WERI-Rb-1 (cell line): ENCODE measurements around the gene TMEM132D.

ENCODE experiments used
- DNase-seq: peaks from one replicate; pipeline ENCODE4 v3.0.0-alpha.2; 2020
- H3K27ac ChIP-seq: fragments of 250-450 bp; sonication (Bioruptor Pico); 2 replicates; pipeline ENCODE4 v1.5.1; 2020; ENCODE audit warnings: mild to moderate bottlenecking, moderate library complexity
- H3K27me3 ChIP-seq: fragments of 250-450 bp; sonication (Bioruptor Pico); 2 replicates; pipeline ENCODE4 v1.5.1; 2021; ENCODE audit warnings: mild to moderate bottlenecking, low read depth, moderate library complexity; ENCODE audit not compliant: insufficient read depth, severe bottlenecking
- H3K36me3 ChIP-seq: fragments of 250-450 bp; sonication (Bioruptor Pico); 2 replicates; pipeline ENCODE4 v1.5.1; 2020; ENCODE audit warnings: mild to moderate bottlenecking, moderate library complexity
- H3K4me3 ChIP-seq: 2 replicates; pipeline ENCODE4 v1.5.1; 2011; ENCODE audit warnings: low read depth, mild to moderate bottlenecking, control low read depth, low read length
- H3K9me3 ChIP-seq: fragments of 250-450 bp; sonication (Bioruptor Pico); 2 replicates; pipeline ENCODE4 v1.5.1; 2021; ENCODE audit warnings: mild to moderate bottlenecking, moderate library complexity; ENCODE audit not compliant: severe bottlenecking
- TF ChIP-seq, protein P1 (sequence below): IDR thresholded peaks from 2 replicates; pipeline ENCODE4 v1.5.1; 2011; ENCODE audit warnings: low read depth, mild to moderate bottlenecking, control low read depth, inconsistent platforms, low read length

Gene TMEM132D

GRCh38 chr12:129672110-129672509, 231.7 kb downstream of the TMEM132D start:
- TF ChIP-seq, protein P1, sequence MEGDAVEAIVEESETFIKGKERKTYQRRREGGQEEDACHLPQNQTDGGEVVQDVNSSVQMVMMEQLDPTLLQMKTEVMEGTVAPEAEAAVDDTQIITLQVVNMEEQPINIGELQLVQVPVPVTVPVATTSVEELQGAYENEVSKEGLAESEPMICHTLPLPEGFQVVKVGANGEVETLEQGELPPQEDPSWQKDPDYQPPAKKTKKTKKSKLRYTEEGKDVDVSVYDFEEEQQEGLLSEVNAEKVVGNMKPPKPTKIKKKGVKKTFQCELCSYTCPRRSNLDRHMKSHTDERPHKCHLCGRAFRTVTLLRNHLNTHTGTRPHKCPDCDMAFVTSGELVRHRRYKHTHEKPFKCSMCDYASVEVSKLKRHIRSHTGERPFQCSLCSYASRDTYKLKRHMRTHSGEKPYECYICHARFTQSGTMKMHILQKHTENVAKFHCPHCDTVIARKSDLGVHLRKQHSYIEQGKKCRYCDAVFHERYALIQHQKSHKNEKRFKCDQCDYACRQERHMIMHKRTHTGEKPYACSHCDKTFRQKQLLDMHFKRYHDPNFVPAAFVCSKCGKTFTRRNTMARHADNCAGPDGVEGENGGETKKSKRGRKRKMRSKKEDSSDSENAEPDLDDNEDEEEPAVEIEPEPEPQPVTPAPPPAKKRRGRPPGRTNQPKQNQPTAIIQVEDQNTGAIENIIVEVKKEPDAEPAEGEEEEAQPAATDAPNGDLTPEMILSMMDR: no peak

GRCh38 chr12:129670256-129670920, 233.4 kb downstream of the TMEM132D start:
- TF ChIP-seq, protein P1: no peak
- Histone ChIP-seq H3K9me3 (no peaks in the 10 kb centered on the region), H3K36me3 (no peaks in the 10 kb centered on the region), H3K27ac (no peak overlapping the region), H3K27me3 (no peaks in the 10 kb centered on the region), H3K4me3 (no peak overlapping the region)
- DNase-seq: no peak

More at GRCh38 chr12:129672110-129672509, 231.7 kb downstream of the TMEM132D start:
- Histone ChIP-seq H3K9me3 (no peaks in the 10 kb centered on the region), H3K36me3 (no peaks in the 10 kb centered on the region), H3K4me3 (no peak overlapping the region), H3K27me3 (no peaks in the 10 kb centered on the region), H3K27ac (no peak overlapping the region)
- no peak for DNase-seq

GRCh38 chr12:129665414-129665813, 238.4 kb downstream of the TMEM132D start:
- DNase-seq: no peak
- TF ChIP-seq, protein P1: no peak

DNA sequence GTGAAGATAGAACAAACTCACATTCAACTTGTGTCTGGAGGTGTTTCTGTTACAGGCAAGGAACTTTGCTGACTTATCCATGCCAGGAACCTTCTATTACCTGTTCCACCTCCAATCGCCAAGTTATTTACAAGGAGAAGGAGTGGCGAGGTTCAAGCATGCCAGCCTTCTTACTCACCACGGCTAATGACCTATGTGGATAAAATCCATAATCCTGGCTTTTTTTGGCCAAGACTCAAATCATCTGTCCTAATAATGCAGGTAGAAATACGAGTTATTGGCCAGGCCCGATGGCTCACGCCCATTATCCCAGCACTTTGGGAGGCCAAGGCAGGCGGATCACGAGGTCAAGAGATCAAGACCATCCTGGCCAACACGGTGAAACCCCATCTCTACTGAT, 241.6 kb downstream of the TMEM132D start:
- TF ChIP-seq, protein P1: no peak
- Histone ChIP-seq H3K36me3 (no peaks in the 10 kb centered on the region), H3K4me3 (no peak overlapping the region), H3K27ac (no peak overlapping the region), H3K27me3 (no peaks in the 10 kb centered on the region), H3K9me3 (no peaks in the 10 kb centered on the region)
- DNase-seq: no peak

More at GRCh38 chr12:129665414-129665813, 238.4 kb downstream of the TMEM132D start:
- no peak overlapping the region for H3K4me3 ChIP-seq
- no peak overlapping the region for H3K27ac ChIP-seq
- H3K9me3 ChIP-seq: no peaks in the 10 kb centered on the region
- no peaks in the 10 kb centered on the region for H3K27me3 ChIP-seq
- H3K36me3 ChIP-seq: no peaks in the 10 kb centered on the region

DNA sequence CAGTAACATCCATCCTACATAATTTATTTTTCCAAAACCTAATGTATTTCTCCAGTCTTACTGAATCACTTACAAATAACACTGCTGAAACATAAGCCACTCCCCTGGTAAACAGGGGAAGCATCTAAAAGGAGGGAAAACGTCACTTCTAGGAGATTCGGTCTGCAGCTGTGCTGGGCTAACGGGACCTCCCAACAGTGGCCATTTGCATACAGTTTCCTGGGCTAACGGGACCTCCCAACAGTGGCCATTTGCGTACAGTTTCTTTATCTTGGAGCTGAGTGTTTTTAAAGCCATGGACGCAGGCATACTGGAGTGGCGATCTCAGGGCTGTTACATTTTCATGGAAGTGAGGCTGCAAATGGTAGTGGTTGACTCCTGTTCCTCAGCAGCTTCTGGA, 242.9 kb downstream of the TMEM132D start:
- Histone ChIP-seq H3K9me3 (no peaks in the 10 kb centered on the region), H3K4me3 (no peak overlapping the region), H3K27me3 (no peaks in the 10 kb centered on the region), H3K27ac (no peak overlapping the region), H3K36me3 (no peaks in the 10 kb centered on the region)
- TF ChIP-seq, protein P1: no peak
- no peak for DNase-seq
